ENCODE data around the gene MAP3K20.
A peak's percentile ranks its signal among the peaks of the same experiment; 100 is the strongest.
"Not testable (repeated sequence)": the region's sequence is repeated elsewhere in the genome, so short reads cannot be mapped to it uniquely, and the experiment has no call there.

The MAP3K20 gene

GRCh38 chr2:173264603-173265366, 189.1 kb downstream of the MAP3K20 start:
- ATAC-seq (replicated peaks) (peak; percentile 75), DNase-seq (no peak)
- Mint-ChIP-seq H3K9me3 (no peaks in the 10 kb centered on the region), H3K4me1 (ENCODE audit: low read depth in 2 of 2) (peaks cover 7 to 10% of the 10 kb centered on the region in 2 donors), H3K27me3 (no peaks in the 10 kb centered on the region), H3K27ac (peak overlapping the region in 1 of 2 donors; percentile 64), H3K4me3 (peak overlapping the region; percentile 11 to 54), H3K36me3 (ENCODE audit: insufficient read depth) (no peaks in the 10 kb centered on the region)

DNA sequence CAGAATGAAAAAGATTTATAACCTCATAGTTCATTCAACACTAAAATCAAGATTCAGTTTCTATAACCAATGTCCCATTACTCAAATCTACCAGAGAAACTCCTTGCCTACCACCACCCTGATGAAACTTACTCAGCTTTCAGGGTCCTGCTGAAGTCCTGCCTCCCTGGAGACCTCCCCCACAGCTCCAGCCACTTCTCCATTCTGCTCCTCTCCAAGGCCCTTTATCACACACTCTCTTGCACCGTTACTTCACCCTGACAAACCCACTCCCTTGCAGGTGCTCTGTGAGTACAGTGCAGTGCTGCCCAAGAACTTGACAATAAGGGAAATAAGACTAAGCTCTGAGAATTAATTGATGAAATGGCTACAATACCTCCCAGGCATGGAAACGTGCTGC, 195.5 kb downstream of the MAP3K20 start:
- no peak for ATAC-seq (replicated peaks)
- H3K27ac Mint-ChIP-seq = no peak overlapping the region
- DNase-seq = no peak
- H3K4me1 Mint-ChIP-seq (ENCODE audit: low read depth in 2 of 2) = no peaks in the 10 kb centered on the region
- no peaks in the 10 kb centered on the region for H3K27me3 Mint-ChIP-seq
- no peaks in the 10 kb centered on the region for H3K9me3 Mint-ChIP-seq
- H3K4me3 Mint-ChIP-seq = no peak overlapping the region
- H3K36me3 Mint-ChIP-seq (ENCODE audit: insufficient read depth) = no peaks in the 10 kb centered on the region

- H3K4me1 Mint-ChIP-seq (ENCODE audit: low read depth in 2 of 2) = no peaks in the 10 kb centered on the region
- no peaks in the 10 kb centered on the region for H3K36me3 Mint-ChIP-seq (ENCODE audit: insufficient read depth)
- H3K27ac Mint-ChIP-seq = no peak overlapping the region
- no peak for DNase-seq
- no peak overlapping the region for H3K4me3 Mint-ChIP-seq
- no peak for ATAC-seq (replicated peaks)
- peaks cover 0 to 1% of the 10 kb centered on the region in 2 donors for H3K27me3 Mint-ChIP-seq
- H3K9me3 Mint-ChIP-seq = no peaks in the 10 kb centered on the region
These were observed 196.2 kb downstream of the MAP3K20 start for GRCh38 chr2:173271825-173272224.

DNA sequence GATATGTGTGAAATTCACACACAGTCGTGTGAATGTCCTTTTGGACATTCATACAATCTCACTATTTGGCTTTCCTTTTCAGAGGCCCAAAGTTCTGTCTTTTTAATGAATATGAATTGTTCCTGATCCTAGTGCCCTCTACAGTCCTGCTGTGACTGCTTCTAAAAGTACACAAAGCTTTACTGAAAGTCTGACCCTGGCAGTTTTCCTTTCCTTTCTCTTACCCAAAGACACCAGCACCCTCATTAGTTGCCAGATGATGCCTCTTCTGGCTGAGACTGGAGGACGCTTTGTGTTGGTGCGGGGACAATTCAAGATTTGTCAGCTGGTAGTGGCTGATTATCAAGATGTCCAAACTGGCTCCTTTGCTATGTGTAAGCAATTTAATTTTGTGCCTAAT, 197.2 kb downstream of the MAP3K20 start:
- Mint-ChIP-seq H3K9me3 (no peaks in the 10 kb centered on the region), H3K4me1 (ENCODE audit: low read depth in 2 of 2) (no peaks in the 10 kb centered on the region), H3K27me3 (peaks cover 0 to 12% of the 10 kb centered on the region in 2 donors), H3K4me3 (no peak overlapping the region), H3K36me3 (ENCODE audit: insufficient read depth) (no peaks in the 10 kb centered on the region), H3K27ac (no peak overlapping the region)
- no peak for DNase-seq
- no peak for ATAC-seq (replicated peaks)

GRCh38 chr2:173278794-173279526, 203.3 kb downstream of the MAP3K20 start:
- Mint-ChIP-seq H3K27me3 (peaks cover 6 to 14% of the 10 kb centered on the region in 2 donors), H3K9me3 (no peaks in the 10 kb centered on the region), H3K4me3 (no peak overlapping the region), H3K27ac (no peak overlapping the region), H3K36me3 (ENCODE audit: insufficient read depth) (no peaks in the 10 kb centered on the region), H3K4me1 (ENCODE audit: low read depth in 2 of 2) (no peaks in the 10 kb centered on the region)
- ATAC-seq (replicated peaks) (no peak), DNase-seq (no peak)

DNA sequence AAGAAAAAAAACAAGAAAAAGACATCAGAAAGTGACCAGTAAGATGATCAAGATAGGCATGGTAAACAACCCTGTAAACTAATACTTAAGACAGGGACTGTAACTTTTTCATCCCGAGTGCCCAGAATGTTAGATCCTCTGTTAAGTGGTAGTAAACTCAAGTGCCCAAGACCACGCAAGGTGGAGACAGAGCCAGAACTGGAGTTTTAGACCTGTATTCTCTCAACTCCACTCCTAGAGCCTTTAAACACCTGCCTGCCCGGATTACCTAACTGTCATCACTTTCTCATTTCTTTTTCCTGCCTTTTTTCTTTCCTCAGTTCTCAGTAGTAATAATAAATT, 203.9 kb downstream of the MAP3K20 start:
- H3K27ac Mint-ChIP-seq = no peak overlapping the region
- H3K27me3 Mint-ChIP-seq = peaks cover 6 to 14% of the 10 kb centered on the region in 2 donors
- H3K36me3 Mint-ChIP-seq (ENCODE audit: insufficient read depth) = no peaks in the 10 kb centered on the region
- DNase-seq = no peak
- no peak for ATAC-seq (replicated peaks)
- no peaks in the 10 kb centered on the region for H3K9me3 Mint-ChIP-seq
- no peaks in the 10 kb centered on the region for H3K4me1 Mint-ChIP-seq (ENCODE audit: low read depth in 2 of 2)
- no peak overlapping the region for H3K4me3 Mint-ChIP-seq

DNA sequence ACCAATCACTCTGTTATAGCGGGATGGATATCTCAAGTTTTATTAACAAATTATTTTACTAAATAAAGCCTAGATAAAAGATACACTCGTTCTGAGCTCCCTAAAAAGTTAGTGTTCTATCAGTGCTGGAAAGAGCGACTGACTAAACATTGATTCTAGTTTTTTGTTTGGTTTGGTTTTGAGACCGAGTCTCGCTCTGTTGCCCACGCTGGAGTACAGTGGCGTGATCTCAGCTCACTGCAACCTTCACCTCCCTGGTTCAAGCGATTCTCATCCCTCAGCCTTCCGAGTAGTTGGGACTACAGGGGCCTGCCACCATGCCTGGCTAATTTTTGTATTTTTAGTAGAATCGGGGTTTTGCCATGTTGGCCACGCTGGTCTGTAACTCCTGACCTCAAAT, 205.2 kb downstream of the MAP3K20 start:
- H3K36me3 Mint-ChIP-seq (ENCODE audit: insufficient read depth) = no peaks in the 10 kb centered on the region
- ATAC-seq (replicated peaks) (no peak), DNase-seq (no peak)
- H3K27me3 Mint-ChIP-seq = peaks cover 6 to 14% of the 10 kb centered on the region in 2 donors
- H3K9me3 Mint-ChIP-seq = no peaks in the 10 kb centered on the region
- no peaks in the 10 kb centered on the region for H3K4me1 Mint-ChIP-seq (ENCODE audit: low read depth in 2 of 2)
- no peak overlapping the region for H3K27ac Mint-ChIP-seq
- no peak overlapping the region for H3K4me3 Mint-ChIP-seq

GRCh38 chr2:173281898-173282297, 206.3 kb downstream of the MAP3K20 start:
- not testable (repeated sequence) for H3K36me3 Mint-ChIP-seq (ENCODE audit: insufficient read depth); H3K4me3 Mint-ChIP-seq; H3K9me3 Mint-ChIP-seq; H3K4me1 Mint-ChIP-seq (ENCODE audit: low read depth in 2 of 2); H3K27ac Mint-ChIP-seq; DNase-seq; ATAC-seq (replicated peaks)
- peaks cover 6 to 11% of the 10 kb centered on the region in 2 donors for H3K27me3 Mint-ChIP-seq

DNA sequence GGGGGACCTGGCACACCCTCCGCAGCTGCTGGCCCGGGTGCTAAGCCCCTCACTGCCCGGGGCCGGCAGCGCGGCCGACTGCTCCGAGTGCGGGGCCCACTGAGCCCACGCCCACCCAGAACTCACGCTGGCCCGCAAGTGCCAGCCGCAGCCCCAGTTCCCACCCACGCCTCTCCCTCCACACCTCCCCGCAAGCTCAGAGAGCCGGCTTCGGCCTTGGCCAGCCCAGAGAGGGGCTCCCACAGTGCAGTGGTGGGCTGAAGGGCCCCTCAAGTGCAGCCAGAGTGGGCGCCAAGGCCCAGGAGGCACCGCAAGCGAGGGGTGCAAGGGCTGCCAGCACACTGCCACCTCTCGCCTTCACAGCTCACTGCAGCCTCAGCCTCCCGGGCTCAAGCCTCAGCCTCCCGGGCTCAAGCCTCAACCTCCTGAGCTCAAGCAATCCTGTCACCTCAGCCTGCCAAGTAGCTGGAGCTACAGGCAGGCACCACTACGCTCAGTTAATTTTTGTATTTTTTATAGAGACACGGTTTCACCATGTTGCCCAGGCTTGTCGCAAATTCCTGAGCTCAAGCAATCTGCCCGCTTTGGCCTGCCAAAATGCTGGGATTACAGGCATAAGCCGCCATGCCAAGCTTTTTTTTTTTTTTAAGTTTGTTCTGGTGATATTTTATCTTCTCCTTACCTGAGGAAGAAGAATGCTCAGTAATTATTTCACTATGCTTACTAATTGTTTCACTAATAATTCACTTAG, 207.3 kb downstream of the MAP3K20 start:
- H3K36me3 Mint-ChIP-seq (ENCODE audit: insufficient read depth) = no peaks in the 10 kb centered on the region
- H3K4me3 Mint-ChIP-seq = no peak overlapping the region
- no peak overlapping the region for H3K27ac Mint-ChIP-seq
- H3K4me1 Mint-ChIP-seq (ENCODE audit: low read depth in 2 of 2) = no peaks in the 10 kb centered on the region
- ATAC-seq (replicated peaks) = no peak
- H3K27me3 Mint-ChIP-seq = peaks cover under 1 to 6% of the 10 kb centered on the region in 2 donors
- no peaks in the 10 kb centered on the region for H3K9me3 Mint-ChIP-seq
- DNase-seq = no peak

DNA sequence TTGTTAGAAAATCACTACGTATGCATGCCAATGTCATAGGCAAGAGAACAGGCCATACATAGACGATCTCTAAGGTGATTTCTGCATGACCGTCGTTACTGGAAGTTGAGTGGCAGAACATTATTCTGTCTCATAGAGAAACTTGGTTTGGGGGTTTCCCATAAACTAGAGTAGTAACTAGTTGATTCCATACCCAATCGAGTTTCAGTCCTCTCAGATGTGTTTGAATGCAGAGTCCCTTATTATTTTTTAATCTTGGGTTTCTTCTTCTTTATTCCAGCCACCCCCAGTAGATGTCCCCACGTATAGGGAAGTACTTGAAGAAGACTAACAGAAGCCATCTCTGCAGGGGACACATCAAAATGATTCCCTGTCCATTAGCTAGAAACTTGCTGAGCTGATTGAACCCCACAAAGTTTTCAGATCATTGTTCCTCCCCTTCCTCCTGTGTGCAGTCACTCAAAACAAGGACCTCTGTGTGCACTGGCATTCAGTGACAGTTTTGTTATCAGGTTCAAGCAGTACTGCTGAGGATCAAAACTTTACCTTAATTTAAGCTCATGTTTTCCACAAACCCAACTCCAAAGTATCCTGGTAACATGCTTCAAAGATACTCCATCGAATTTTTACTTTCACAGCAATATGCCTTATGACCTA, 210.6 kb downstream of the MAP3K20 start:
- DNase-seq (no peak), ATAC-seq (replicated peaks) (peak; percentile 37)
- no peak overlapping the region for H3K27ac Mint-ChIP-seq
- H3K27me3 Mint-ChIP-seq = peaks cover 0 to 13% of the 10 kb centered on the region in 2 donors
- H3K9me3 Mint-ChIP-seq = no peaks in the 10 kb centered on the region
- no peaks in the 10 kb centered on the region for H3K36me3 Mint-ChIP-seq (ENCODE audit: insufficient read depth)
- no peaks in the 10 kb centered on the region for H3K4me1 Mint-ChIP-seq (ENCODE audit: low read depth in 2 of 2)
- H3K4me3 Mint-ChIP-seq = no peak overlapping the region

- Mint-ChIP-seq H3K4me3 (no peak overlapping the region), H3K9me3 (no peaks in the 10 kb centered on the region), H3K27me3 (peaks cover 0 to 13% of the 10 kb centered on the region in 2 donors), H3K4me1 (ENCODE audit: low read depth in 2 of 2) (no peaks in the 10 kb centered on the region), H3K27ac (no peak overlapping the region), H3K36me3 (ENCODE audit: insufficient read depth) (no peaks in the 10 kb centered on the region)
- ATAC-seq (replicated peaks) (no peak), DNase-seq (no peak)
These were observed 211.9 kb downstream of the MAP3K20 start for GRCh38 chr2:173287594-173287993.

DNA sequence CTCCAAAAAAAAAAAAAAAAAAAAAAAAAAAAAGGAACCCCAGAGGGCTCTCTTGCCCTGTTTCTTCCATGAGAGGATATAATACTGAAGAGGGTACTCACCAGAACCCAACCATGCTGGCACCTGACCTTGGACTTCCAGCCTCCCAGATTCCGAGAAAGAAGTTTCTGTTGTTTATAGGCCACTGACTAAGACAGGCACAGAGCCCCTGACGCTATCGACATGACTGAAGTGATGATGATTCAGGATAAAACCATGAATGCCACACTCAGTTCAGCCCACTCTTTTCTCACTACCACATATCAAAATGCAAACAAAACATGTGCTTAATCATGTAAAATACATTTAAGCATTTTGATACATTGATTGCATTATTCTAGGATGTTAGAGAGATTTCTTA, 212.9 kb downstream of the MAP3K20 start:
- Mint-ChIP-seq H3K36me3 (ENCODE audit: insufficient read depth) (no peaks in the 10 kb centered on the region), H3K9me3 (no peaks in the 10 kb centered on the region), H3K27me3 (peaks cover 0 to 13% of the 10 kb centered on the region in 2 donors), H3K27ac (no peak overlapping the region), H3K4me1 (ENCODE audit: low read depth in 2 of 2) (no peaks in the 10 kb centered on the region), H3K4me3 (no peak overlapping the region)
- no peak for ATAC-seq (replicated peaks)
- no peak for DNase-seq

DNA sequence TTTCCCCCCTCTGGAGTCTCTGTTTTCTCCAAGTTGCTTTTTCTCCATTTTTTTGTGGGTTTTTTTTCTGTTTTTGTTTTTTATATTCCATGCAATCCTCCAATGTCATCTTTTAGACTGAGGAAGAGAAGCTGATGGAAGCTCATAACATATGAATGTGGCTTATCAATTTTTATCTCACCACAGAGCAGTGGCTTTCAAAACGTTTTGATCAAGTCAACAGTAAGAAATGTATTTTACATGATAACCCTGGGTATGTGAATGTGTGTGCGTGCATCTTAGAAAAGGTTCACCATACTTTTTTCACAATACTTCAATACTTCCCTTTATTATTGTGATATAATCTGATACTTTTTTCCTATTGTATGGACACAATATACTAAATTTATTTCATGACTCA, 214.4 kb downstream of the MAP3K20 start:
- Mint-ChIP-seq H3K27me3 (peaks cover 0 to 13% of the 10 kb centered on the region in 2 donors), H3K36me3 (ENCODE audit: insufficient read depth) (no peaks in the 10 kb centered on the region), H3K4me1 (ENCODE audit: low read depth in 2 of 2) (no peaks in the 10 kb centered on the region), H3K9me3 (no peaks in the 10 kb centered on the region), H3K27ac (no peak overlapping the region), H3K4me3 (no peak overlapping the region)
- DNase-seq = no peak
- no peak for ATAC-seq (replicated peaks)

All from effector memory CD8-positive, alpha-beta T cell (primary cell).